SK-N-SH treated with all-trans-retinoic acid at 6 μM for 48 hours (cell line): ENCODE results near the gene AGTR1.

Source experiments
- ZFP3 ChIP-seq: fragments of 250-450 bp; sonication (Bioruptor Pico); IDR thresholded peaks from 2 replicates; pipeline ENCODE4 v1.5.0; 2020; ENCODE audit warnings: mild to moderate bottlenecking, moderate library complexity
- TF ChIP-seq, protein P1 (sequence below): fragments of 250-450 bp; sonication (Bioruptor Pico); IDR thresholded peaks from 2 replicates; pipeline ENCODE4 v1.5.1; 2020; ENCODE audit warnings: low read depth, mild to moderate bottlenecking, moderate library complexity

DNA sequence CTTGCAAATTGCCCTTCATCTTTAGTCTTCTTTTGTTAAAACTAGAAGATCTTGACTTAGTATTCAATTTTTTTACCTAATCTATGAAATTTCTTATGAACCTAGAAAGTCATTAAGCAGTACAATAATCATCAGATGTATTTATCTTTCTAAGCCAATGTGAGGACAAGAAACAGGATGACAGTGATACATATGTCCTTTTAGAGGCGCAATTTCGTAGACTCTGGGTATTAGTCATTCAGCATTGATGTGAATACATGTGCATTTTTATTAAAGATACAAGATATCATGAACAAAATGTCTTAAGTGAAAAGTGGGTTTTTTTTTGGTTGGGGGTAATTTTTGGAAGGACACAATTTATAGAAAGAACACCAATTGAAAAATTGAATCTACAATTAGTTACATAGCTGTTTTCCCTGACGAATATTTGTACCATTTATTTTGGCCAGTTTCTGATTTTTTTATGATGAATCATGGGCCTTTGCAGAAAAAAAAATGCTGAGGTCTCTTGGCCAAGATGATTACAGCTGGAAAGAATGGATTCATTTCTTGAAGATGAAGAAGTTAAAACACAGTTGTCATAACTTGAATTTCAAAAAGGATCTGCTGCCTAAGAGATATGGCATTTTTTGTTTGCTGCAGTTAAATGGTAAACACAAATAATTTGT is 48.9 kb upstream of the AGTR1 start:
- no peak for TF ChIP-seq ZFP3 (CRISPR knock-in tag)
- TF ChIP-seq, protein P1, sequence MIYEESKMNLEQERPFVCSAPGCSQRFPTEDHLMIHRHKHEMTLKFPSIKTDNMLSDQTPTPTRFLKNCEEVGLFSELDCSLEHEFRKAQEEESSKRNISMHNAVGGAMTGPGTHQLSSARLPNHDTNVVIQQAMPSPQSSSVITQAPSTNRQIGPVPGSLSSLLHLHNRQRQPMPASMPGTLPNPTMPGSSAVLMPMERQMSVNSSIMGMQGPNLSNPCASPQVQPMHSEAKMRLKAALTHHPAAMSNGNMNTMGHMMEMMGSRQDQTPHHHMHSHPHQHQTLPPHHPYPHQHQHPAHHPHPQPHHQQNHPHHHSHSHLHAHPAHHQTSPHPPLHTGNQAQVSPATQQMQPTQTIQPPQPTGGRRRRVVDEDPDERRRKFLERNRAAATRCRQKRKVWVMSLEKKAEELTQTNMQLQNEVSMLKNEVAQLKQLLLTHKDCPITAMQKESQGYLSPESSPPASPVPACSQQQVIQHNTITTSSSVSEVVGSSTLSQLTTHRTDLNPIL (CRISPR knock-in tag): no peak
